ENCODE data around the gene DGCR2. TPM values are rescaled to one million over a fixed set of nuclear protein-coding genes. Genes with fewer than 3 reads are reported as not detected.

The DGCR2 gene
- total RNA-seq, 2 donors from 2014 or later: 24.4 to 28.5 TPM

GRCh38 chr22:19138217-19139000 is 16.2 kb upstream of the DGCR2 start:
- Mint-ChIP-seq H3K27me3 (ENCODE audit: low read depth) (no peaks in the 10 kb centered on the region), H3K4me3 (no peak overlapping the region), H3K27ac (no peak overlapping the region), H3K36me3 (ENCODE audit: insufficient read depth in 2 of 2) (peaks cover 0 to 19% of the 10 kb centered on the region in 2 donors), H3K9me3 (no peaks in the 10 kb centered on the region), H3K4me1 (ENCODE audit: low read depth) (peaks cover 2% of the 10 kb centered on the region)
- DNase-seq (no peak), ATAC-seq (replicated peaks in 1 of 2) (no peak)

- no peak overlapping the region for H3K27ac Mint-ChIP-seq
- no peak overlapping the region for H3K4me3 Mint-ChIP-seq
- ATAC-seq (replicated peaks in 1 of 2): no peak
- H3K9me3 Mint-ChIP-seq: no peaks in the 10 kb centered on the region
- no peak for DNase-seq
- no peaks in the 10 kb centered on the region for H3K4me1 Mint-ChIP-seq (ENCODE audit: low read depth)
- peaks cover 0 to 19% of the 10 kb centered on the region in 2 donors for H3K36me3 Mint-ChIP-seq (ENCODE audit: insufficient read depth in 2 of 2)
- H3K27me3 Mint-ChIP-seq (ENCODE audit: low read depth): no peaks in the 10 kb centered on the region
These were observed 15.4 kb upstream of the DGCR2 start for GRCh38 chr22:19137384-19138216.

GRCh38 chr22:19136915-19137314 is 14.7 kb upstream of the DGCR2 start:
- H3K4me3 Mint-ChIP-seq: no peak overlapping the region
- H3K4me1 Mint-ChIP-seq (ENCODE audit: low read depth): no peaks in the 10 kb centered on the region
- peak overlapping the region; percentile 5 for H3K27ac Mint-ChIP-seq
- ATAC-seq (replicated peaks in 1 of 2) (no peak), DNase-seq (no peak)
- no peaks in the 10 kb centered on the region for H3K9me3 Mint-ChIP-seq
- H3K27me3 Mint-ChIP-seq (ENCODE audit: low read depth): no peaks in the 10 kb centered on the region
- H3K36me3 Mint-ChIP-seq (ENCODE audit: insufficient read depth in 2 of 2): peaks cover 0 to 17% of the 10 kb centered on the region in 2 donors

GRCh38 chr22:19134874-19135273 is 12.7 kb upstream of the DGCR2 start:
- ATAC-seq (replicated peaks in 1 of 2): no peak
- no peak for DNase-seq
- no peaks in the 10 kb centered on the region for H3K9me3 Mint-ChIP-seq
- H3K27me3 Mint-ChIP-seq (ENCODE audit: low read depth): no peaks in the 10 kb centered on the region
- no peak overlapping the region for H3K27ac Mint-ChIP-seq
- no peak overlapping the region for H3K4me3 Mint-ChIP-seq
- no peaks in the 10 kb centered on the region for H3K4me1 Mint-ChIP-seq (ENCODE audit: low read depth)
- peaks cover 0 to 12% of the 10 kb centered on the region in 2 donors for H3K36me3 Mint-ChIP-seq (ENCODE audit: insufficient read depth in 2 of 2)

GRCh38 chr22:19134176-19134831 is 12.1 kb upstream of the DGCR2 start:
- Mint-ChIP-seq H3K27ac (no peak overlapping the region), H3K4me1 (ENCODE audit: low read depth) (no peaks in the 10 kb centered on the region), H3K9me3 (no peaks in the 10 kb centered on the region), H3K36me3 (ENCODE audit: insufficient read depth in 2 of 2) (peaks cover 0 to 12% of the 10 kb centered on the region in 2 donors), H3K27me3 (ENCODE audit: low read depth) (no peaks in the 10 kb centered on the region), H3K4me3 (no peak overlapping the region)
- ATAC-seq (replicated peaks in 1 of 2): peak in 1 of 2 donors; percentile 16
- DNase-seq: no peak

- Mint-ChIP-seq H3K9me3 (no peaks in the 10 kb centered on the region), H3K4me1 (ENCODE audit: low read depth) (no peaks in the 10 kb centered on the region), H3K36me3 (ENCODE audit: insufficient read depth in 2 of 2) (peaks cover 0 to 12% of the 10 kb centered on the region in 2 donors), H3K27me3 (ENCODE audit: low read depth) (no peaks in the 10 kb centered on the region), H3K27ac (no peak overlapping the region), H3K4me3 (no peak overlapping the region)
- DNase-seq (no peak), ATAC-seq (replicated peaks in 1 of 2) (no peak)
These were observed 11.3 kb upstream of the DGCR2 start for GRCh38 chr22:19133561-19133960.

GRCh38 chr22:19132693-19133400 is 10.6 kb upstream of the DGCR2 start:
- ATAC-seq (replicated peaks in 1 of 2): no peak

GRCh38 chr22:19132153-19132552 is 9.9 kb upstream of the DGCR2 start:
- H3K4me1 Mint-ChIP-seq (ENCODE audit: low read depth): no peaks in the 10 kb centered on the region
- H3K36me3 Mint-ChIP-seq (ENCODE audit: insufficient read depth in 2 of 2): peaks cover 0 to 12% of the 10 kb centered on the region in 2 donors
- H3K9me3 Mint-ChIP-seq: no peaks in the 10 kb centered on the region
- no peak for ATAC-seq (replicated peaks in 1 of 2)
- no peak overlapping the region for H3K4me3 Mint-ChIP-seq
- H3K27ac Mint-ChIP-seq: no peak overlapping the region
- H3K27me3 Mint-ChIP-seq (ENCODE audit: low read depth): no peaks in the 10 kb centered on the region
- no peak for DNase-seq

More at GRCh38 chr22:19132693-19133400, 10.6 kb upstream of the DGCR2 start:
- no peak overlapping the region for H3K4me3 Mint-ChIP-seq
- H3K27me3 Mint-ChIP-seq (ENCODE audit: low read depth): no peaks in the 10 kb centered on the region
- peaks cover 0 to 12% of the 10 kb centered on the region in 2 donors for H3K36me3 Mint-ChIP-seq (ENCODE audit: insufficient read depth in 2 of 2)
- H3K27ac Mint-ChIP-seq: no peak overlapping the region
- H3K9me3 Mint-ChIP-seq: no peaks in the 10 kb centered on the region
- H3K4me1 Mint-ChIP-seq (ENCODE audit: low read depth): no peaks in the 10 kb centered on the region
- DNase-seq: no peak

- H3K4me1 Mint-ChIP-seq (ENCODE audit: low read depth): no peaks in the 10 kb centered on the region
- DNase-seq: no peak
- H3K9me3 Mint-ChIP-seq: no peaks in the 10 kb centered on the region
- H3K4me3 Mint-ChIP-seq: no peak overlapping the region
- H3K36me3 Mint-ChIP-seq (ENCODE audit: insufficient read depth in 2 of 2): peaks cover 0 to 9% of the 10 kb centered on the region in 2 donors
- H3K27ac Mint-ChIP-seq: no peak overlapping the region
- H3K27me3 Mint-ChIP-seq (ENCODE audit: low read depth): no peaks in the 10 kb centered on the region
- ATAC-seq (replicated peaks in 1 of 2): no peak
These were observed 9.4 kb upstream of the DGCR2 start for GRCh38 chr22:19131685-19132015.

- no peak for DNase-seq
- ATAC-seq (replicated peaks in 1 of 2): no peak
- no peaks in the 10 kb centered on the region for H3K27me3 Mint-ChIP-seq (ENCODE audit: low read depth)
- no peaks in the 10 kb centered on the region for H3K4me1 Mint-ChIP-seq (ENCODE audit: low read depth)
- peaks cover 0 to 6% of the 10 kb centered on the region in 2 donors for H3K36me3 Mint-ChIP-seq (ENCODE audit: insufficient read depth in 2 of 2)
- H3K9me3 Mint-ChIP-seq: no peaks in the 10 kb centered on the region
- H3K27ac Mint-ChIP-seq: no peak within 1 kb of the TSS
- no peak within 1 kb of the TSS for H3K4me3 Mint-ChIP-seq
These were observed 8.9 kb upstream of the DGCR2 start, which contains the start of gene TSSK2 for GRCh38 chr22:19130959-19131684. TSSK2 (plus strand) TSS chr22:19131308; CDS start chr22:19131400, 92 bp downstream.

GRCh38 chr22:19129871-19130270 is 7.7 kb upstream of the DGCR2 start:
- Mint-ChIP-seq H3K4me3 (no peak overlapping the region), H3K9me3 (no peaks in the 10 kb centered on the region), H3K27ac (no peak overlapping the region), H3K27me3 (ENCODE audit: low read depth) (no peaks in the 10 kb centered on the region), H3K36me3 (ENCODE audit: insufficient read depth in 2 of 2) (no peaks in the 10 kb centered on the region), H3K4me1 (ENCODE audit: low read depth) (no peaks in the 10 kb centered on the region)
- ATAC-seq (replicated peaks in 1 of 2) (no peak), DNase-seq (no peak)

All from activated T-cell treated with anti-CD3 and anti-CD28 coated beads, Interleukin-2, amount 50 U/mL, for 72 hours (primary cell).